Measurements from ENCODE around the gene NAALADL2.

NAALADL2 gene

DNA sequence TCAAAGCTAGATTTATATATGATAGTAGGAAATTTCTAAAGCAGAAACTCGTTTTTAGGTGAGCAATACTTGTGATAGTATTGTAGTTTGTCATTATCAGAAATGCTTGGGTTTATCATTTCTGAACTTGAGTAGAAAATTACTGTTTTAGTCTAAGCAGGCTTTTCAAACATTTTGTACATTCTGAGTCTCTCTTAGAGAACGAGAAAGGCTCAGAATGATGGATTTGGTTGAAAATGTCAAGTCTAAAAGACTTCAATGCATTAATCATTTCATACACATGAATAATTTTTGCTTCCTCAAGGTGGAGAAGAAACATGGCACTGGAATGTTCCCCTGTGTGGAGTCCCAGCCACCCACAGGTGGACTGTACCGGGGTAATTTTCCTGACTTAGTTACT lies 387.1 kb downstream of the NAALADL2 start:
- H3K9ac ChIP-seq (ENCODE audit: low read length) = no peak overlapping the region
- no peaks in the 10 kb centered on the region for H3K4me1 ChIP-seq (ENCODE audit: control insufficient read depth, insufficient read depth, low read length)
- H3K27me3 ChIP-seq (replicated peaks; ENCODE audit: control insufficient read depth, insufficient read depth, low read length) = no peaks in the 10 kb centered on the region
- no peaks in the 10 kb centered on the region for H3K36me3 ChIP-seq (ENCODE audit: control insufficient read depth, insufficient read depth, low read length, severe bottlenecking)
- H3K4me3 ChIP-seq (ENCODE audit: low read length) = no peak overlapping the region
- no peaks in the 10 kb centered on the region for H3K9me3 ChIP-seq (ENCODE audit: control insufficient read depth, low read length)
- no peak for DNase-seq (ENCODE audit: low read depth)

DNA sequence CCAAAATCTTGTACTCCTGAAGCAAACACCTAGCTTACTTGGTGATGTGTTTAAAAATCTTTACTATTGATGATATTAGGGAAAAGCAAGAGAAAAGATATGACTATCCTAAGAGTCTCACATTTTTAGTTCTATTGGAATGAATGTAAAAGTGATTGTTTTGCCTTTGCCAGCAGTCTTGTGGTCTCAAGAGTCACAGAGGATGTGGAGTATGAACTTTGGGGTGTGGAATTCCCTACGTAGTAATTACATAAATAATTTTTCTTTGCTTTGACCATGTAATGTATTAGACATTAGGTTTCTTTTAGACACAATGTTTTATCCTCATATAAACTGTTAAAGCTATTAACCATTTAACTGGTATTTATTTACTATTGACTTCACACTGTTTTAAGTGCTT lies 387.6 kb downstream of the NAALADL2 start:
- Histone ChIP-seq H3K9ac (ENCODE audit: low read length) (no peak overlapping the region), H3K36me3 (ENCODE audit: control insufficient read depth, insufficient read depth, low read length, severe bottlenecking) (no peaks in the 10 kb centered on the region), H3K4me1 (ENCODE audit: control insufficient read depth, insufficient read depth, low read length) (no peaks in the 10 kb centered on the region), H3K9me3 (ENCODE audit: control insufficient read depth, low read length) (no peaks in the 10 kb centered on the region), H3K4me3 (ENCODE audit: low read length) (no peak overlapping the region), H3K27me3 (replicated peaks; ENCODE audit: control insufficient read depth, insufficient read depth, low read length) (no peaks in the 10 kb centered on the region)
- no peak for DNase-seq (ENCODE audit: low read depth)

- no peak overlapping the region for H3K4me3 ChIP-seq (ENCODE audit: low read length)
- no peaks in the 10 kb centered on the region for H3K36me3 ChIP-seq (ENCODE audit: control insufficient read depth, insufficient read depth, low read length, severe bottlenecking)
- no peaks in the 10 kb centered on the region for H3K4me1 ChIP-seq (ENCODE audit: control insufficient read depth, insufficient read depth, low read length)
- no peak for DNase-seq (ENCODE audit: low read depth)
- H3K9me3 ChIP-seq (ENCODE audit: control insufficient read depth, low read length) = no peaks in the 10 kb centered on the region
- no peaks in the 10 kb centered on the region for H3K27me3 ChIP-seq (replicated peaks; ENCODE audit: control insufficient read depth, insufficient read depth, low read length)
- no peak overlapping the region for H3K9ac ChIP-seq (ENCODE audit: low read length)
These were observed 388.5 kb downstream of the NAALADL2 start for GRCh38 chr3:175247629-175248028.

- H3K27me3 ChIP-seq (replicated peaks; ENCODE audit: control insufficient read depth, insufficient read depth, low read length) = no peaks in the 10 kb centered on the region
- DNase-seq (ENCODE audit: low read depth) = no peak
- H3K36me3 ChIP-seq (ENCODE audit: control insufficient read depth, insufficient read depth, low read length, severe bottlenecking) = no peaks in the 10 kb centered on the region
- no peaks in the 10 kb centered on the region for H3K4me1 ChIP-seq (ENCODE audit: control insufficient read depth, insufficient read depth, low read length)
- no peaks in the 10 kb centered on the region for H3K9me3 ChIP-seq (ENCODE audit: control insufficient read depth, low read length)
- no peak overlapping the region for H3K9ac ChIP-seq (ENCODE audit: low read length)
- no peak overlapping the region for H3K4me3 ChIP-seq (ENCODE audit: low read length)
These were observed 389.7 kb downstream of the NAALADL2 start for GRCh38 chr3:175248832-175249231.

- Histone ChIP-seq H3K9me3 (ENCODE audit: control insufficient read depth, low read length) (no peaks in the 10 kb centered on the region), H3K36me3 (ENCODE audit: control insufficient read depth, insufficient read depth, low read length, severe bottlenecking) (no peaks in the 10 kb centered on the region), H3K4me3 (ENCODE audit: low read length) (no peak overlapping the region), H3K4me1 (ENCODE audit: control insufficient read depth, insufficient read depth, low read length) (peaks cover 14% of the 10 kb centered on the region), H3K27me3 (replicated peaks; ENCODE audit: control insufficient read depth, insufficient read depth, low read length) (no peaks in the 10 kb centered on the region), H3K9ac (ENCODE audit: low read length) (no peak overlapping the region)
- DNase-seq (ENCODE audit: low read depth) = peak; percentile 61
These were observed 396.6 kb downstream of the NAALADL2 start for GRCh38 chr3:175255698-175256097.

- DNase-seq (ENCODE audit: low read depth) = no peak
- peaks cover 20% of the 10 kb centered on the region for H3K4me1 ChIP-seq (ENCODE audit: control insufficient read depth, insufficient read depth, low read length)
- H3K36me3 ChIP-seq (ENCODE audit: control insufficient read depth, insufficient read depth, low read length, severe bottlenecking) = no peaks in the 10 kb centered on the region
These were observed 398.0 kb downstream of the NAALADL2 start for GRCh38 chr3:175257123-175257522.

GRCh38 chr3:175258763-175259162 lies 399.6 kb downstream of the NAALADL2 start:
- Histone ChIP-seq H3K27me3 (replicated peaks; ENCODE audit: control insufficient read depth, insufficient read depth, low read length) (no peaks in the 10 kb centered on the region), H3K9me3 (ENCODE audit: control insufficient read depth, low read length) (no peaks in the 10 kb centered on the region), H3K9ac (ENCODE audit: low read length) (no peak overlapping the region), H3K36me3 (ENCODE audit: control insufficient read depth, insufficient read depth, low read length, severe bottlenecking) (no peaks in the 10 kb centered on the region), H3K4me3 (ENCODE audit: low read length) (no peak overlapping the region), H3K4me1 (ENCODE audit: control insufficient read depth, insufficient read depth, low read length) (peaks cover 23% of the 10 kb centered on the region)
- no peak for DNase-seq (ENCODE audit: low read depth)

More at GRCh38 chr3:175257123-175257522, 398.0 kb downstream of the NAALADL2 start:
- no peaks in the 10 kb centered on the region for H3K9me3 ChIP-seq (ENCODE audit: control insufficient read depth, low read length)
- no peak overlapping the region for H3K9ac ChIP-seq (ENCODE audit: low read length)
- H3K4me3 ChIP-seq (ENCODE audit: low read length) = no peak overlapping the region
- no peaks in the 10 kb centered on the region for H3K27me3 ChIP-seq (replicated peaks; ENCODE audit: control insufficient read depth, insufficient read depth, low read length)

GRCh38 chr3:175260145-175260794 lies 401.1 kb downstream of the NAALADL2 start:
- no peaks in the 10 kb centered on the region for H3K9me3 ChIP-seq (ENCODE audit: control insufficient read depth, low read length)
- H3K27me3 ChIP-seq (replicated peaks; ENCODE audit: control insufficient read depth, insufficient read depth, low read length) = no peaks in the 10 kb centered on the region
- no peak overlapping the region for H3K9ac ChIP-seq (ENCODE audit: low read length)
- H3K4me1 ChIP-seq (ENCODE audit: control insufficient read depth, insufficient read depth, low read length) = peaks cover 23% of the 10 kb centered on the region
- DNase-seq (ENCODE audit: low read depth) = peak; percentile 54
- peak overlapping the region; percentile 59 for H3K4me3 ChIP-seq (ENCODE audit: low read length)
- no peaks in the 10 kb centered on the region for H3K36me3 ChIP-seq (ENCODE audit: control insufficient read depth, insufficient read depth, low read length, severe bottlenecking)

DNA sequence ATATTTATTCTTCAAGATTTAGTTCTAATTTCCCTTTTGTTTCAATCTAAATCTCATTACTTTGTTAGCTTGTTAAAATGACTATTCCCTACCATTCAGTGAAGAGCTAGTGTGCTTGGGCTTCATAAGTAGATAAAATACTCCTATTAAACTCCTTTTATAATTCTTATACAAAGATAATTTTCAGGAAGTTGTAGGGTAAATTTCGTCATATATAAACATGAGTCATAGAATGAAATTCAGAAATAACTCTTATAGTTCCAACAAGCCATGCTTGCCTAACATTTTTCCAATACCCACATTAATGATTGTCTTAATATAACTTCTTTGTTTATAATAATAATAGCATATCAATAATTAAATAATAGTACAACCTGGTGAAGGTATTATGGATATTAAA lies 407.3 kb downstream of the NAALADL2 start:
- H3K4me1 ChIP-seq (ENCODE audit: control insufficient read depth, insufficient read depth, low read length) = peaks cover 16% of the 10 kb centered on the region

DNA sequence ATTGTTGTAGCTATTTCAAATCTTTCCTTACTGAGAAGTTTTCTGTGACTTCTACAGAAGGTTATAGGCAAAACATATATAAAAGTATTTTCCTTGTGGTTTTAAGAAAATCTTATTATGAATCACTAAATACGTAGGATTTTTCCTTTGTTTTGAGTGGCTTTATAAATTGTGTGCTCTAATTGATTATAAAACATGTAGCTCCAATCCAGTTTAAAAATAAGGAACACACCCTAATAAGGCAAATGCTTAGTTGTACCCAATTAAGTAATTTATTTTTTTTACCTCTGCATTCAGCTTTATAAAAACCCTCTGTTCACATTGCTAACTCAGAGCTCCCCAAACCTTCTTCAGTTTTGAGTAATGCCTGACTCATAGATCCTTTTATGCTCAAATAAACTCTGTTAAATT lies 408.0 kb downstream of the NAALADL2 start:
- H3K4me1 ChIP-seq (ENCODE audit: control insufficient read depth, insufficient read depth, low read length) = peaks cover 16% of the 10 kb centered on the region
- H3K9me3 ChIP-seq (ENCODE audit: control insufficient read depth, low read length) = no peaks in the 10 kb centered on the region
- H3K4me3 ChIP-seq (ENCODE audit: low read length) = no peak overlapping the region
- H3K9ac ChIP-seq (ENCODE audit: low read length) = no peak overlapping the region
- H3K36me3 ChIP-seq (ENCODE audit: control insufficient read depth, insufficient read depth, low read length, severe bottlenecking) = no peaks in the 10 kb centered on the region
- peak; percentile 70 for DNase-seq (ENCODE audit: low read depth)
- H3K27me3 ChIP-seq (replicated peaks; ENCODE audit: control insufficient read depth, insufficient read depth, low read length) = no peaks in the 10 kb centered on the region

More for the DNA sequence above, 407.3 kb downstream of the NAALADL2 start:
- no peaks in the 10 kb centered on the region for H3K36me3 ChIP-seq (ENCODE audit: control insufficient read depth, insufficient read depth, low read length, severe bottlenecking)
- no peak overlapping the region for H3K4me3 ChIP-seq (ENCODE audit: low read length)
- no peaks in the 10 kb centered on the region for H3K27me3 ChIP-seq (replicated peaks; ENCODE audit: control insufficient read depth, insufficient read depth, low read length)
- H3K9ac ChIP-seq (ENCODE audit: low read length) = no peak overlapping the region
- no peaks in the 10 kb centered on the region for H3K9me3 ChIP-seq (ENCODE audit: control insufficient read depth, low read length)
- peak; percentile 69 for DNase-seq (ENCODE audit: low read depth)

- Histone ChIP-seq H3K4me3 (ENCODE audit: low read length) (no peak overlapping the region), H3K36me3 (ENCODE audit: control insufficient read depth, insufficient read depth, low read length, severe bottlenecking) (no peaks in the 10 kb centered on the region), H3K9me3 (ENCODE audit: control insufficient read depth, low read length) (no peaks in the 10 kb centered on the region), H3K4me1 (ENCODE audit: control insufficient read depth, insufficient read depth, low read length) (peaks cover 16% of the 10 kb centered on the region), H3K9ac (ENCODE audit: low read length) (no peak overlapping the region), H3K27me3 (replicated peaks; ENCODE audit: control insufficient read depth, insufficient read depth, low read length) (no peaks in the 10 kb centered on the region)
- no peak for DNase-seq (ENCODE audit: low read depth)
These were observed 408.4 kb downstream of the NAALADL2 start for GRCh38 chr3:175267561-175267960.

DNA sequence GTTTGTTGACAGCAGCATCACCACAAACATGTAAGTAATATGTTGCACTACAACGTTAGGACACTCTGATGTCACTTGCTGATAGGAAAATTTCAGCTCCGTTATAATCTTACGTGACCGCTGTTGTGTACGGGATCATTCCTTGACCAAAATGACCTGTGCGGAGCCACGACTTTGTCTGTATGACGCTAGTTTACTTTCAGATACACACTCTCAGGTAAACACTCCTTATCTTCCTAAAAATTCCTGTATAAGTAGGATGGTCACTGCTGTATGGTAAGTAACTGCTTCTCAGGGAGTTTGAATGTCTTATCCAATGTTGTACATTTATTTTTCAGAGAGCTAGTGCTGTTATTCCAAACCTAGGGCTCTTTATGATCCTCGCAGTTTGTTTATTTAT lies 410.3 kb downstream of the NAALADL2 start:
- DNase-seq (ENCODE audit: low read depth) = no peak
- no peak overlapping the region for H3K4me3 ChIP-seq (ENCODE audit: low read length)
- H3K9me3 ChIP-seq (ENCODE audit: control insufficient read depth, low read length) = no peaks in the 10 kb centered on the region
- peaks cover 13% of the 10 kb centered on the region for H3K4me1 ChIP-seq (ENCODE audit: control insufficient read depth, insufficient read depth, low read length)
- H3K27me3 ChIP-seq (replicated peaks; ENCODE audit: control insufficient read depth, insufficient read depth, low read length) = no peaks in the 10 kb centered on the region
- H3K36me3 ChIP-seq (ENCODE audit: control insufficient read depth, insufficient read depth, low read length, severe bottlenecking) = no peaks in the 10 kb centered on the region
- H3K9ac ChIP-seq (ENCODE audit: low read length) = no peak overlapping the region

Data from adipocyte (in vitro differentiated cells).